OCI-LY3 (cell line): ENCODE data around the gene RAB3D.

Experiments
- CTCF ChIP-seq: fragments of 200-600, 300-600 bp; sonication (generic); IDR thresholded peaks from 2 replicates; pipeline ENCODE4 v1.5.1; 2014; ENCODE audit warnings: antibody characterized with exemption, low read length, low read depth
- EZH2phosphoT487 ChIP-seq: fragments of 200-600 bp; shearing (Covaris generic); IDR thresholded peaks from 2 replicates; pipeline ENCODE4 v1.6.1; 2018; ENCODE audit warnings: antibody characterized with exemption, mixed run types, low read depth

GRCh38 chr19:11370744-11371143 is 31.3 kb upstream of the RAB3D start:
- no peak for TF ChIP-seq CTCF
- TF ChIP-seq EZH2phosphoT487, result no peak
